Progenitor cell of endocrine pancreas (in vitro differentiated cells): Measurements from ENCODE around the gene DNAJB11. TPM values are rescaled to one million over a fixed set of nuclear protein-coding genes. Genes with fewer than 3 reads are reported as not detected.

ENCODE experiments used
- DNase-seq: peaks from one replicate; pipeline ENCODE4 v3.0.0; 2021; ENCODE audit warnings: low spot score; ENCODE audit not compliant: unreplicated experiment
- H3K27ac Mint-ChIP-seq: 2 replicates; pipeline ENCODE4 v1.8.0; 2021; ENCODE audit warnings: mild to moderate bottlenecking, moderate library complexity, mixed read lengths
- H3K27me3 Mint-ChIP-seq: 2 replicates; pipeline ENCODE4 v1.8.0; 2021; ENCODE audit warnings: mixed read lengths
- H3K36me3 Mint-ChIP-seq: 2 replicates; pipeline ENCODE4 v1.8.0; 2022; ENCODE audit warnings: mixed read lengths; ENCODE audit not compliant: insufficient read depth
- H3K4me1 Mint-ChIP-seq: 2 replicates; pipeline ENCODE4 v1.8.0; 2021; ENCODE audit warnings: low read depth, mixed read lengths
- H3K4me3 Mint-ChIP-seq: 2 replicates; pipeline ENCODE4 v1.8.0; 2021; ENCODE audit warnings: low read depth, mild to moderate bottlenecking, moderate library complexity, mixed read lengths
- H3K9me3 Mint-ChIP-seq: 2 replicates; pipeline ENCODE4 v1.8.0; 2021; ENCODE audit warnings: low read depth, mixed read lengths
- total RNA-seq: library from RNA; stranded (reverse); gene quantifications from 2 replicates; pipeline ENCODE4 v1.2.1, GENCODE V29; 2021
- TF ChIP-seq, protein P1 (sequence below): fragments of 200-600 bp; sonication (generic); IDR thresholded peaks from one replicate; pipeline ENCODE4 v1.5.0; 2021; ENCODE audit warnings: antibody characterized with exemption, mild to moderate bottlenecking; ENCODE audit not compliant: unreplicated experiment

DNAJB11 gene
- total RNA-seq, 1 donor from 2014 or later = 53.4 TPM

DNA sequence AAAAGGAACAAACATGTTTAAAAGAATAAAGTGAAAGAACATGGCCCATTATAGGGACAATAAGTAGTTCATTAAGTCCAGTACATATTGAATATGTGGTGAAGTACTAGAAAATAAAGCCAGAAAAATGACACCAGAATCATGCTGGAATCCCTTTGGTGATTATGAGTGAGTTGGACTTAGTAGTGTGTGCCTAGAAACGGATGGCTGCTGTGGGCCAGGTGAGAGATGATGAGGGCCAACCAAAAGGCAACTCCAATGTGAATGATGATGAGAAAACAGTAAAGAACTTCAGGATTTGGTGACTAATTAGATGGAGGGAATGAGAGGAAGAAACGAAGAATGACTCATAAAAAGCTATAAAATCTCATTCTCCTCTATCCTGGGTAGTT lies 29.7 kb upstream of the DNAJB11 start:
- Mint-ChIP-seq H3K27me3 (no peaks in the 10 kb centered on the region), H3K9me3 (no peaks in the 10 kb centered on the region), H3K27ac (no peak overlapping the region), H3K4me1 (peaks cover 1% of the 10 kb centered on the region), H3K36me3 (no peaks in the 10 kb centered on the region), H3K4me3 (no peak overlapping the region)
- no peak for DNase-seq
- TF ChIP-seq, protein P1, sequence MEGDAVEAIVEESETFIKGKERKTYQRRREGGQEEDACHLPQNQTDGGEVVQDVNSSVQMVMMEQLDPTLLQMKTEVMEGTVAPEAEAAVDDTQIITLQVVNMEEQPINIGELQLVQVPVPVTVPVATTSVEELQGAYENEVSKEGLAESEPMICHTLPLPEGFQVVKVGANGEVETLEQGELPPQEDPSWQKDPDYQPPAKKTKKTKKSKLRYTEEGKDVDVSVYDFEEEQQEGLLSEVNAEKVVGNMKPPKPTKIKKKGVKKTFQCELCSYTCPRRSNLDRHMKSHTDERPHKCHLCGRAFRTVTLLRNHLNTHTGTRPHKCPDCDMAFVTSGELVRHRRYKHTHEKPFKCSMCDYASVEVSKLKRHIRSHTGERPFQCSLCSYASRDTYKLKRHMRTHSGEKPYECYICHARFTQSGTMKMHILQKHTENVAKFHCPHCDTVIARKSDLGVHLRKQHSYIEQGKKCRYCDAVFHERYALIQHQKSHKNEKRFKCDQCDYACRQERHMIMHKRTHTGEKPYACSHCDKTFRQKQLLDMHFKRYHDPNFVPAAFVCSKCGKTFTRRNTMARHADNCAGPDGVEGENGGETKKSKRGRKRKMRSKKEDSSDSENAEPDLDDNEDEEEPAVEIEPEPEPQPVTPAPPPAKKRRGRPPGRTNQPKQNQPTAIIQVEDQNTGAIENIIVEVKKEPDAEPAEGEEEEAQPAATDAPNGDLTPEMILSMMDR = no peak

DNA sequence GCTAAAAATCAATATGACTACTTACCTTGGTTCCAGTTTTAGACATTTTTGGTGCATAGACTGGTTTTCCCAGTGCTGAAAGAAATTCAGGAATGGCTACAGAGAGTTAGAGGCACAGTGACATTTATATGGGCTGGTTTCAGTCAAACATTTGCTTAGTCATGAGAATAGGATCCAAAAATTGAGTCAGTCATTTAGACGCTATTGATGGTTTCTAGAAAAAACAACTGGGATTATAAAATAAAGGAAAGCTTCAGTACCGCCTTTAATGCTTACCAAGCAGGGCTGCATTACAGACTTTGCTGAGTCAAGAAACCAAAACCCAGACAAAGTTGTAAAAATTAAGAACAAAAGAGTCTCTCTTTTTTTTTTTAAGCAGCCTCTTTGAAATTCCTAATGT lies 26.2 kb upstream of the DNAJB11 start, which contains the start of gene CRYGS:
Gene CRYGS (minus strand): TSS at position 100 of the 400 bp plus-strand sequence. CDS start 54 bp downstream, at position 46.
- DNase-seq = no peak
- TF ChIP-seq, protein P1 = no peak
- Mint-ChIP-seq H3K36me3 (peaks cover 3% of the 10 kb centered on the region), H3K4me3 (no peak within 1 kb of the TSS), H3K27me3 (no peaks in the 10 kb centered on the region), H3K4me1 (peaks cover 1% of the 10 kb centered on the region), H3K9me3 (no peaks in the 10 kb centered on the region), H3K27ac (no peak within 1 kb of the TSS)

DNA sequence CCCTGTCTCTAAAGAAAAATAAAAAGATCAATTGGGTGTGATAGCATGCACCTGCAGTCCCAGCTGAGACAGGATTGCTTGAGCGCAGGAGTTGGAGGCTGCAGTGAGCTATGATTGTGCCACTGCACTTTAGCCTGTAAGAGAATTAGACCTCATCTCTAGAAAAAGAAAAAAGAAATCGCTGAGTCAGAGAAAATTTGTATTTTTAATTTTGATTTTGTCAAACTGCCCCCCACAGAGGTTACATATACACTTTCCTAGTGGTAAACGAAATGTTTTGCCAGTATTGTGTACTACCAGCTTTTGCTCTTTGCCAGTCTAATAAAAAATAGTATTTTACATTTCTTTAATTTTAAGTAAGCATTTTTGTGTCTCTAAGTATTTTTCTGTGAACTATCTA lies 21.0 kb upstream of the DNAJB11 start:
- Mint-ChIP-seq H3K36me3 (peaks cover 8% of the 10 kb centered on the region), H3K4me3 (no peak overlapping the region), H3K9me3 (no peaks in the 10 kb centered on the region), H3K27ac (no peak overlapping the region), H3K27me3 (no peaks in the 10 kb centered on the region), H3K4me1 (no peaks in the 10 kb centered on the region)
- TF ChIP-seq, protein P1 = no peak
- DNase-seq = no peak

DNA sequence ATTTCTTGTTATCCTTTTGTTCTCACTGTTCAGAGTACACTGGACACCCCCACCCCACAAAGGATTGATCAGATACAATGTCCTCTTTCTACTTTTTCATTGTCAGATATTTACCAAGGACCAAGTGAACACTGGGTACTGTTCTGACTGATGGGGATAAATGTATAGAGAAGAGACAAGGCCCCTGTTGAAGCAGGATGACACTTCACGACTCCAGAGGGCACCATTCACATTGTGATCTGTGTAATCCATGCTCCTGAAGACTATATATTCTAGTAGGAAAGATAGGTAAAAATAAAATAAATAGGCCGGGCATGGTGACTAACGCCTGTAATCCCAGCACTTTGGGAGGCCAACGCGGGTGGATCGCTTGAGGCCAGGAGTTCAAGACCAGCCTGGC lies 19.1 kb upstream of the DNAJB11 start:
- H3K9me3 Mint-ChIP-seq = no peaks in the 10 kb centered on the region
- H3K36me3 Mint-ChIP-seq = peaks cover 9% of the 10 kb centered on the region
- H3K4me3 Mint-ChIP-seq = no peak overlapping the region
- H3K27ac Mint-ChIP-seq = no peak overlapping the region
- H3K4me1 Mint-ChIP-seq = no peaks in the 10 kb centered on the region
- TF ChIP-seq, protein P1 = no peak
- no peak for DNase-seq
- H3K27me3 Mint-ChIP-seq = no peaks in the 10 kb centered on the region

DNA sequence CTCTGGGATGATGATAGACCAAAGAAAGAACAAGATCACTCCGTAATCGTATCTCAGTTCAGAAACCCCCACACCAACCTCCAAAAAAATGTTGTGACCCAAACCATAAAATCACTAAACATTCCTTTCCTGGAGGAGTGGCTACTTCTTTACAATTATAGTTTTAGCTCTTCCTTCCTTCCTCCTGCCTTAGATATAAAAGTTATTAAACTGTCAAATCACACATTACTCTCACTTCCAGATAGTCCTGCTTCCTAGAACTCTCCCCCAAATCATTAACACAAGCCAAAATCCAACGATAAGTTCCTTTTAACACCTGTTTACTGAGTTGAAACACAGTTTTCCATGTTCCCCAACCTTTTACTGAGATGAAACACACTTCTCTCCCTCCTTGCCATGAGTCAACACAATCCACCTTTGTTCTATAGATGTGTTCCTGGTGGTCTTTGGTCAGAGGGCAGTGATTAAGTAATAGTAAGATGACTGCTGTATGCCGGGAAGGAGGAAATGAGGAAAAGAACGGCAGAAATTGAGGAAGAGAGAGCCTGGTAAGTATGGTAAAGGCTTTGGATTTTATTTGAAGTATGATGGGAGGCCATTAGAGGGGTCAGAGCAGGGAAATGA lies 18.0 kb upstream of the DNAJB11 start:
- Mint-ChIP-seq H3K27ac (no peak overlapping the region), H3K27me3 (no peaks in the 10 kb centered on the region), H3K36me3 (peaks cover 12% of the 10 kb centered on the region), H3K4me1 (no peaks in the 10 kb centered on the region), H3K4me3 (no peak overlapping the region), H3K9me3 (no peaks in the 10 kb centered on the region)
- TF ChIP-seq, protein P1 = no peak
- no peak for DNase-seq
